HG02642 (cell line): Measurements from ENCODE around the gene HDAC7.
"Not testable (repeated sequence)": the region's sequence is repeated elsewhere in the genome, so short reads cannot be mapped to it uniquely, and the experiment has no call there.

Experiments used
- ATAC-seq: cut with Tn5 transposase; IDR thresholded peaks from one replicate; pipeline ENCODE4 v1.9.1; 2021; ENCODE audit warnings: mild to moderate bottlenecking; ENCODE audit not compliant: unreplicated experiment, poor library complexity

Gene HDAC7

DNA sequence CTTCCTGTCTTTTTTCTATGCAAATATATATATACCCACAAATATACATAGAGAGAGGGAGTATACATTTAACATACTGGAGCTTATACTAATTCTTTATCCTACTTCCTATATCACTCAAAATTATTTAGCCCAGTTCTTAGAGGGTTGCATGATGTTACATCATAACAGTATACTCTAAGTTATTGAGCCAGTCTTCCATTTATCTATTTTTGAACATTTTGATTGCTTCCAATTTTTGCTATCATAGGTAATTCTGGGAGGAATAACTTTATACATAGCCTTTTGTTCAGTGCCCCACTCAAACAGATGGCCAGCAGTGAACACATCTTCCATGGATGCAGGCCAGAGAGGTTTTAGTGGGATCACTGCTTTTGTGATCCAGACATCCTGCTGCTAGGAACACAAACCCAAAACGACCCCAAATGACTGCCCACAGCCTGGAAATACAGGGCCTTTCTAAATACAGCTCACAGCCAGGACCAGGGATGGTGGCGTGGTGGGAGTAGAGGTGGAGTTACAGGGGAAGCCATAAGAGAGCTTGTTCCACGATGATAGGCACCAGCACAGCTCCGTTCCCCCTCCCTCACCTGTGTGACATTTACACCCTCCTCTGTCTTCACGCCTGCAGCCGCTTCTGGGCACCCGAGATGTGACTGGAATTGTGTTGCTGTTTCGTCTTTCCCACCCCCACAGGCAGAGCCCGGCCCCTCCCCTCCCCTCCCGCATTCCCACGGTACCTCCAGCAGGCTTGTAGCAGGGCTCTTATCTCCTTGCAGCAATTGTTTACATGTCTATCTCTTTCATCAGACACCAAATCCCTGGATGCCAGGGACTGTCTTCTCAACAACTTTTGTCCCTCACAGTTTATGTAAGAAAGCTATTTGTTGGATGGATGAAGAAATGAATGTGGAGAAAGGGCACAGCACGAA lies 30.7 kb upstream of the HDAC7 start:
- no peak for ATAC-seq

DNA sequence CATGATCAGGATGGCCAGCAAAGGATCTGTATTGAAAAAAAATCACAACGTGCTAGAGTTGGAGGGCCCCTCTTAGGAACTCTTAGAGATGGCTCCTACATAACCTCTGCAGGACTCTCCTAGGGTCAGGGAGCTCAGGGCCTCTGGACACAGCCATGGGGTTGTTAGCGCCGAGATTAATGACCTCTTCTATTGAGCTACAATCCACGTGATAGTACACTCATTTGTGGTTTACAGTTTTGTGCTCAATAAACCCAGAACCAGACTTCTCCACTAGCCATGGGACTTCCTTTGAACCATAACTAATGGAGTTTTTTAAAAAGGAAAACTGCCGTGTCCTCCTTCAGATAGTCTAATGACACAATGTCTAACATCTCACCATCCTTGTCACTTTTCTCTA lies 29.6 kb upstream of the HDAC7 start:
- ATAC-seq: no peak

DNA sequence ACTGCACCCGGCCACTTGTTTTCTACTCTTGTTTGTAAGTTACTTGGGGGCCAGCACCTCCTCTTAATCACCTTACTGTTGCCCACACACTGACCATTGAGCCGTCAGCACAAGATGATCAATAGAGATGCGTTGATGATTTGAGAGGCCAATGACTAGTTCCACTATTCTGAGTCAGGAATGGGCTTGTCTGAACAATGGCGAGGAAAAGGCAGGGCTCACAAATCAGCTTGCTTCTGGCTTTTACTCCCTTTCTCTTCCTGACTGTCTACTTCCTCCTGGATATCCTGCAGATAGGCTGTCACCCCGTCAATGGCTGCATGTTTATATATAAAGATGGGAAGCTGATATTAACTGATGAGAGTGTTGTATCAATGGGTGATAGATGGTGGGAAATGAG lies 29.1 kb upstream of the HDAC7 start:
- ATAC-seq: no peak

DNA sequence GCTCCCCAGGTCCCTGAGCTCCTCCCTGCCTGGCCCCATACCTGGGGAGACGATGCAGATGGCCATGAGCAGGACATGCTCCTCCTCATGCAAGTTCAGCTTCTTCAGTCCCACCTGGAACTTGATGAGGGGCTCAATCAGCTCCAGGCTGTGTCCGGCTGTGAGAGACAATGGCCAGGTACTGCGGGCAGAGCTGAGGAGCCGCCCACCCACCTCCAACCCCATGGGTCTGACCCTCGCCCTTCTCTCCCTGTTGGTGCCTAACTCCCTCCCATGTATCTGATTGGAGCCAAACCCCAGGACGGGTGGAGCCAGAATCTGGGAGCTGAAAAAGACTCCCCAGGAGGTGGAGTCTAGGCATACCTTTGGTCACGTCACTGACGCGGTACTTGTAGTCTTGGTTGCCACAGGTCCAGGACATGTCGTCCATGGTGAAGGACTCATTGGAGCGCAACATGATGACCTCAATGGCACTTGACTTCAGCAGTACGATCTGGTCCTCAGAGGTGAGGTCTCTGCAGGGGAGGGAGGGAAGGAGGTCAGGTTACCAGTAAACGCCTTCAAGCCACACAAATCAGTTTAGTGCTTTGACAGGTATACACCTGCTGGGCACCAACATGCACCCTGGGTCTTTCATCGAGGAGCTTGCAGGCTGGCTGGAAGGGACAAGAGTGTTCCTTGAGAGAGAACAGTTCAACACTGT lies 26.7 kb upstream of the HDAC7 start:
- no peak for ATAC-seq

DNA sequence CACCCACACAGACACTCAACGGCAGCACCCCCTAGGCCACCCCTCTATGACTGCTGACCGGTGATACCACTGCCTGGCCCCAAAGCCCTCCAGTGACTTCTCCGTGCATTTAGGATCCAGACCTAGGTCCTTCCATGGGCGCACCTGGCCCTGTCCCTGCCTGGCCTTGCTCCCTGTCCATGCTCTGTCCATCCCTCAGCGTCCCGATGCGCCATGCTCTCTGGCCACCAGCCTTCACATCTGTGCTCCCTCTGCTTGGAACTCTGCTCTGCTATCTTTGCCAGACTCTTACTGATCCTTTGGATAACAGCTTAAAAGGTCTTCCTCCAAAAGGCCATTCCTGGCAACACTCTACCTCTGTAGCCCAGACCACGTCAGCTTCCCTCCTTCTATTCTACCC lies 25.4 kb upstream of the HDAC7 start:
- no peak for ATAC-seq

DNA sequence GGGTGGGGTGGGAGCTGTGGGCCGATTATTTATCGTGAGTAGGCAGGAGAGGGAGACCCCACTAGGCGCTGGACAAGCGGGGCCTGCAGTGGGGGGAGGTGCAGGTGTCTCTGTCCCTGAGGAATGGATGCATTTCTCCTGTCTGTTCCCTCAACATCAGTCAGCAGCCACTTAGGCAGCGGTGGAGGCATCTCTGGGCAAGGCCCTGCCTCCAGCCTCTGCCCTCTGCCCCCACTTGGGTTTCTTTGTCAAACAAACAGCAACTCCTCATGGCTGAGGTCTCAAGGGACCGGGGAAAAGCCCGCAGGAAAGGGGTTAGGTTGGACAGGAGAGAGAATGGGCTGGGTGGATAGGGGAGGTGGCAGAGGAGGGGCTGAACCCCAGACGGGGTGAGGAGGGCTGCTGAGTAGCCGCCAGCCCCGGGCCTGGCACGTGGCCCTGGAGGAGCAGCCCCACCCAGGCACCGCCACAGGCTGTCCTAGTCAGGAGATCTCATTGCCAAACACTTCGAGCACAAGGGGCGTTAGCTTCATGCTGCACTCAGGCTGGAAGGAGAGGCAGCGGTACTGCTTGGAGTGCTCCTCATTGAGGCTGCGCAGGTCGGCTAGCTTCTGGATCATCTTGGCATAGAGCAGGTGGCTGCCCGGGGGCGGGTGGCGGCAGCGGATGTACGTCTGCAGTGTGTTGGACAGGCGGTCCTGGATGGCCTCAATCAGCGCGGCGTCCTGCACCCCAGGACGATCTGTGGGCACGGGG lies 24.7 kb upstream of the HDAC7 start:
- no peak for ATAC-seq

DNA sequence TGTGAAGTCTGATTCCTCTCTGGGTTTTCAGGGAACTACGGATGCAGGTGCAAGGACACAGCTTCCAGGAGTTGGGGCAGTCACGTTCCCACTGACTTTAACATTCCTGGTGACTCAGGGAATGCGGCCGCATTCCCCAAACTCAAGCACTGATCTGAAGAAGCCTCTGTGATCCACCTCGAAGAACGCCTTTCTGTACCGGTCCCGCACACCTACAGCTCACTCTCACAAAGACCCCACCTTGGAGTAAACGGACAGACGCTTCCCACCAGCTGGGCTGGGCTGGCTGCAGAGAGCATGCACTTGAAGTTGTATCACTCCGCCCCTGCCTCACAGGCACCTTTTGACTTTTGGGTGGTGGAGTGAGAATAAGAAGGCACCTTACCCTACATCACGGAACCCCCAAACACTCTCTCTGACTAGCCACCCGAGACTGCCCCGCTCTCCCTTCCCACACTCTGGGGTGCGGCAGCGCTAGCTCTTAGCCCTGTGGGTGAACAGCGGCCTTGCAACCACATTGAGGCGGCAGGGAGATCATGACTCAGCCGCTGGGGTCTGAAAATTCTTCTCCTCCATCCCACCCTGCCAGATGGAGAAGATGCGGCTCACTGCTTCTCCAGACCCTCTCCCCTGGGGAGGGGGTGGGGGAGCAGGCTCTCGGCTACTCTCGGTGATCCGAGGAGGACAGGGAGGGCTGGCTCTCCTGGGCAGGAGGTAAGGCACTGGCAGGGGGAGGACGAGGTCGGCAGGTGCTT lies 23.7 kb upstream of the HDAC7 start:
- no peak for ATAC-seq

DNA sequence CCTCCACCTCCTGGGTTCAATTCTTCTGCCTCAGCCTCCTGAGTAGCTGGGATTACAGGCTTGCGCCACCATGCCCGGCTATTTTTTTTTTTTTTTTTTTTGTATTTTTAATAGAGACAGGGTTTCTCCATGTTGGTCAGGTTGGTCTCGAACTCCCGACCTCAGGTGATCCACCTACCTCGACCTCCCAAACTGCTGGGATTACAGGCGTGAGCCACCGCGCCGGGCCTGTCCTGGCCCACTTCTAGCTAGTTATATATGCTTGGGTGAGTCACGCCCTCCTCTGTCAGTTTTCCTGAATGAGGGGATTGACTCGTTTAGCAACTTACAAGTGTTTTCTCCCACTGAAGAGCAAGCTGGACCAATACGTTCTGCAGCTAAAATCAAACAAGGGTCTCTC lies 22.8 kb upstream of the HDAC7 start:
- ATAC-seq: not testable (repeated sequence)

DNA sequence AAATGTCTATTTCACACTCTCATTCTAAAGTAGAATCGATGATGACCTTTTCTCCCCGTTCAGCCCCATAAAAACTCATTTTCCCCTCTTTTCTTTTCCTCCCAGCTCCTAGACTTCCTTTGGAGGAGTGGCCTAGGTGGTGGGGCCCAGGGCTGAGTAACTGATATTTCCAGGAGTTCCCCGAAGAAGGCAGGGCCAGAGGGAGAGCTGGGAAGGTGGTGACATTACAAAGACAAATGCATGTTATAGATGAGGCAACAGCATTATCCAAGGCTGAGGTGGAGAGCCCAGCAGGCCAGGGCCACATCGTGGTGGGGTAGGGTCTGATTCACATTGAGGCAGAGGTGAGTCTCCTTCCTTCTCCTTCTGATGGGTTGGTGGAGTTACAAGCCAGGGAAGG lies 22.2 kb upstream of the HDAC7 start:
- ATAC-seq: no peak

DNA sequence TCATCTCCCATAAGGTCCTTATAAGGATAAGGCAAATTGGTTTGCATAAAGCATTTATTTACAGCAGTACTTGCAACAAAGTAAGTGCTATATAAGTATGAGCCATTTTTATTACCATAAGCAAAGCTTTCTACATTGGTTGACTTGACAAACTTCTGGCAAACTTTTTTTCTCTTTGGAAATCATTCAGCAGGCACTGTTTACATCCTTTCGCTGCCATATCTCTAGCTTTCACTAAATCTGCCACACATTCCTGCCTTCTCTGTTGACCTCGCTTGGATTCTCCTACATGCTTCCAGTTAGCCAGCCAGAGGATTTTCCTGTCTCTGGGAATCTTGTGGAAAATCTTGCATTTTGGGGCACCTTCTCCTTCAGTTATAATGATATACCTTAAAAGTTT lies 21.8 kb upstream of the HDAC7 start:
- no peak for ATAC-seq

DNA sequence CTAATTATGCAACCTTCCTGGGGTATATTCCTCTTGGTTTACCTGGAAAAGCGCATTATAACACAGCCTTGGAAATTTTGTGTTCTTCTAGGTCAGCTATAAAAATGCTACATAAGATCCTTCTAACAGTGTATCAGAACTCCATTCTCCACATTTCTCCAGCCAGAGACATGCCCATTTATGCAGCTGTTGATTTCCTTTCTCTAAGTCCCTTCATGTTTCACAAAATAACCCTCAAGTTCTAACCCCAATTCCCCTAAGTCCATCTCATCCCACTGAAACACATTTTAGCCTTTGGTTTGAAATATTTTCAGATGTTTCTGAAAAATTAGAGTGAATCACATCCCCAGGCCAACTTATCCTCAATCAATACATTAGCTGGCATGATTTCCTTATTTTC lies 20.9 kb upstream of the HDAC7 start:
- ATAC-seq: no peak

DNA sequence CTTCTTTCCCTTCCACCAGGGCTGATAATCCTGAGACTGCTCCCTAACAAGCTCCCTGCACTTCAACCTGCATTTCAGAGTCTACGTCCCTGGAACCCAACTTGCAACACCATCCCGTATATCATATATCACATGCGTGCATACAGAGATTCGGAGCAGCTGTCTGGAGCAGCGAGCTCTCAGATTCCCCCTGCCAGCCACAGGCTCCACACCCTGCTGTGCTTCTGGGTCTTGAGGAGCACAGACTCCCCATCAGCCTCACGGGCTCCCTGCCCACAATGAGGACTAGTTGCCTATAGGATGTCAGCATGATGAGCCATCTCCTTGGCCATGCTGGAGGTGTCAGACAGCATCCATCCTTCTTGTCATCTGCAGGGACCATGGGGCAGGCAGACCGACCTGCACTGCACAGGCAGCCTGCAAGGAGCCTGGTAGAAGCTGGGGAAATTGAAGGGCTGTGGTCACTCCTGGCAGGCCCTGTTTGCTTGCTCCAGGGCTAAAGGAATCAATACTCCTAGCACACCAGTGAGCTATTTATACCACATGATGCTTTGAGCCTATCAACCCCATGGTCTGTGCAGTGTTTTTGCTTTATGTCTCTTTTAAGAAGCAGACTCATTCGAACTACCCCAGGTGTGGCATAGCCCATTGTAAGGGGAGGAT lies 19.6 kb upstream of the HDAC7 start:
- no peak for ATAC-seq

DNA sequence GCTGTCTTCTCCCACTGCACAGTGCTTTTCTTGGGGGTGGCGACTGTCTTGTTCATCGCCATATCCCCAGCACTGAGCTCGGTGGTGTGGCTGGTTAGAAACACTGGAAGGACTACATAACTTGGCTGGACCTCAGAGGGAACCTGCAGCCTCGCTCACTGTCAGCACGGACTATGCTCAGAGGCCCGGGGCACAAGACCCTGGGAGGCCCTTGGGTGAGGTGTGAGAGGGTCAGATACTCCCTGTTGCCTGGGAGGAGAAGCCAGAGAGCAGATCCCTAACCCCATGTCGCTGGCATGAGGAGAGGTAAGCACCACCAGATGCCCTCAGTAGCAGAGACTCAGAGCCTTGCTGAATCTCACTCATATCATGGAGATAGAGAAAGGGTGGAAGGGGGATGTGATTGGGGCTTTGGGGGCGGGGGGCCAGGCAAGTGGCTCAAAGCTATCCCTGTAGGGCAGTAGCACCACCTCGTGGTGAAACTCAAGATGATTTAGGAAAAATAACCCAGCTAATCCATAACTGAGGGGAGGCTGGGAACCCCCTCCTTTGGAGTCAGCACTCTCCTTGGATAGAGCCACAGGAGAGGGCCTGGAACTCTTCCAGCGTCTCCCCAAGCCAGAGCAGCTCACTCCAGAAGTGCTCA lies 18.7 kb upstream of the HDAC7 start:
- no peak for ATAC-seq

DNA sequence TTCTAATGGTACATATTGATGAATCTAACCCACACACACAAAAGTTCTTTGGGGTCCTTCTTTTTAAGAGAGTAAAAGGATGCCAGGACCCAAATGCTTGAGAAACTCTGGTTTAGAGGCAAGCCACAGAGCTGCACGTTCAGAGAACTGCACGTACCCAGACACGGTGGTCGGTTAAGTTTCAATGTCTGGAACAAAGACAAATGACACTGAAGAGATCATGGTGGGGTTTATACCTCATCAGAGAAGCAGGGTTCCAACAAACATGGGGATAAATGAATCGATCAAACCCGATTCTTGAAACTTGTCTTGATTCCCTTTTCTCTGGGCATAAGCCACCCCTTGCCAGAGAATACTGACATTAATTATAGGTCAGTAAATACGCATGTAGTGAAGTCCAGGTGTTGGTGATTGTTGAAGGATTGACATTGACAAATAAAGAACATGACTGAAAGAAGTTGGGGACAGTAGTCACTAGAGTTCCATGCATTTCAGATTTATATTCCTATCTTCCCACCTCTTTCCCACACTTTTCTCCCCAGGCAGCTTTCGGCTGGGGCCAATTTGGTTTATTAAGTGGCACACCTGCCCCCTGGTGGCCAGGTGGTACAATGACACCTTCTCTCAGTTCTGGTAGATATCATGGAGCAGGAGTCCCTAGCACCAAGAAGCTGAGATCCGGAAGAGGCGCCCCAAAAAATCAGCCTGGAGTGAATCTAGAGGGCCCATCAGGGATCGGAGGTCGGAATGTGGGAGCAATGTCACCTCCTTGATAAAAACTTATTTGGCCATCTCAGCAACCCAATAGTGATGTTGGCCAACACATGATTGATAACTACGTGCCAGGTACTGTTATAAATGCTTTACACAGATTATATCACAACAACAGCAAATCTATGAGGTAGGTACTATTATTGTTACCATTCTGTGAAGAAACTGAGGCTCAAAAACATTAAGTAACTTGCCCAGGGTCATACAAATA lies 17.8 kb upstream of the HDAC7 start:
- no peak for ATAC-seq

DNA sequence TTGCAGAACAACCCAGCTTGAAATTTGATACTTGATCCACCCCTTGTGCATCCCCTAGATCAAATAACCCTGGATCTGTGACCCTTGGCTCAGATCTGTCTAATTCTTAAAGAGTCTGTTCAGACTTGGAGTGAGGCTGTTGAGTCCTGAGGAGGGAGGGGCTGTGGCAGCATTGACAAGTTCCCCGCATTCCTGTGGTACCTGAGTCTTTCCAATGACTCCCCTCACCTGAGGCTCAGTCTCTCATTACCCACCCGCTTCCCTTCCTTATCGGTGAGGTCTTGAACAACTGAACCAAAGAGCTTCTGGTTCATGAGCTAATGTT lies 16.1 kb upstream of the HDAC7 start:
- no peak for ATAC-seq

DNA sequence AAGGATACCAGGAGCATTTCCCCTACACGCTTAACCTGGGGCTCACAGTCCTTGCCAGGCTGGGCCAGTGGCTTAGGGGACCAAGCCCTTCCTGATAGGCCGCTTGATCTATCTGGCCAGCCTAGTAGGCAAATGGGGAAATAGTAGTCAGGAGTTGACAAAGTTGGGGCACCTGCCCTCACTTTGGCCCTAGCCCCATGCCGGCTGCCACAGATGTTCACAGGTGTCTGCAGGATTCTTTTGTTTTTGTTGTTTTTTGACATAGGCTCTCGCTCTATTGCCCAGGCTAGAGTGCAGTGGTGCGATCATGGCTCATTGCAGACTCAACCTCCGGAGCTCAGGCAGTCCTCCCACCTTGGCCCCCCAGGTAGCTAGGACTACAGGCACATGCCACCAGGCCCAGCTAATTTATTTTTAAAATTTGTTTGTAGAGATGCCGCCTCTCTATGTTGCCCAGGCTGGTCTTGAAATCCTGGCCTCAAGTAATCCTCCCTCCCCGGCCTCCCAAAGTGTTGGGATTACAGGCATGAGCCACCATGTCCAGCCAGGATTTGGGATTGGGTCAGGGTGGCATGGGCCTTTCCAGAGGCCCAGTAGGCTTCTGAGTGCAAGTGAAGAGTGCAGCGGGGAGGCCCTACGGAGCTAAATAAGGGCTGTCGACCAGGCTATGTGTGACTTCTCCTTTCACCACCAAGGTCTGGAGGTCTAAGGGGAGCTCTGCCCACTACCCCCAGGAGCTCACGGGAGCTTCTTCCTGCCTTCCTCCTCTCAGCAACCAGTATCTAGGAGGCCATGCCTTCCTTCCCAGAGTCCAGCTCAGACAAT lies 15.5 kb upstream of the HDAC7 start:
- no peak for ATAC-seq

DNA sequence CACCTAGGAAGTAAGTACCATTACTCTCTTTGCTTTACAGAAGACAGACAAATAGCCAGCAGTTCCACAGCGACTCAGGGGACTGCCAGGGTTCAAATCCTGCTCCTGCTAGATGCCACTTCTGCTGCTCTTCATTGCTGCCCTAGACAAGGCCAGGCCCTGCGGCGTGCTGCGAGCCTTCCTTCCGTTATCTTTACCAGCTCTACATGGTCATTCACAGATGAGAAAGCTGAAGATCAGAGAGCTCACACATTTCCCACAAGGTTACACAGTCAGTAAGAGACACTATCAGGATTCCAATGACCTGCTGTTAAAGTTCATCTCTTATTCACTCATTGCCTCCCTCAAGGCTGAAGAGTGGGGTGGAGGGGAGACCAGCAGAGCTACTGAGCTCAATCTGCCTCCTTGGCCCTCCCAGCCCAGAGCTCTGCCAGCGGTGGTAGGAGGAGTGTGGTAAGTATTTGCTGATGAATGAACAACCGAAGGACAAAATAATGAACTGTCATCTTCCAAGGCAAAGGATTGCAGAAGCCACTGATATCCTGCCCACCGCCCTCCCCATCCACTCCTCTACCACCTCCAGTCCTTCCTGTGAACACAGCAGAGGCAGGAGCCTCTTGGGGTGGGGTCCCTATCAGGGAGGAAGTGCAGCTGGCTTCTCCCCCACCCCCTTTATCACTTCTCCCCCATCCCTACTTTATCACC lies 14.6 kb upstream of the HDAC7 start:
- no peak for ATAC-seq
